ENCODE results near the gene SARS1.
"Not testable (repeated sequence)": the region's sequence is repeated elsewhere in the genome, so short reads cannot be mapped to it uniquely, and the experiment has no call there.

SARS1 gene
- long read RNA-seq, donor 1, transcript SARS-201 (11 exons, 1,852 nt): major isoform, 58 of 70 reads
- long read RNA-seq, donor 1, partial matches to known transcripts: 7 of 70 reads
- long read RNA-seq, donor 1, other reads (novel, unspliced or antisense): 0 of 70 reads
- long read RNA-seq, donor 2, transcript SARS-201 (11 exons, 1,852 nt): major isoform, 21 of 21 reads
- long read RNA-seq, donor 2, partial matches to known transcripts: 0 of 21 reads
- long read RNA-seq, donor 2, other reads (novel, unspliced or antisense): 0 of 21 reads
- long read RNA-seq, donor 3, transcript SARS-201 (11 exons, 1,852 nt): major isoform, 13 of 16 reads
- long read RNA-seq, donor 3, partial matches to known transcripts: 0 of 16 reads
- long read RNA-seq, donor 3, other reads (novel, unspliced or antisense): 0 of 16 reads
- long read RNA-seq, donor 4, transcript SARS-201 (11 exons, 1,852 nt): major isoform, 18 of 34 reads
- long read RNA-seq, donor 4, partial matches to known transcripts: 13 of 34 reads
- long read RNA-seq, donor 4, other reads (novel, unspliced or antisense): 0 of 34 reads
- long read RNA-seq, donor 5, transcript SARS-201 (11 exons, 1,852 nt): major isoform, 37 of 46 reads
- long read RNA-seq, donor 5, partial matches to known transcripts: 5 of 46 reads
- long read RNA-seq, donor 5, other reads (novel, unspliced or antisense): 0 of 46 reads
- long read RNA-seq, donor 6, transcript SARS-201 (11 exons, 1,852 nt): major isoform, 32 of 35 reads
- long read RNA-seq, donor 6, partial matches to known transcripts: 0 of 35 reads
- long read RNA-seq, donor 6, other reads (novel, unspliced or antisense): 0 of 35 reads
- long read RNA-seq, donor 7, transcript SARS-201 (11 exons, 1,852 nt): major isoform, 40 of 54 reads
- long read RNA-seq, donor 7, partial matches to known transcripts: 13 of 54 reads
- long read RNA-seq, donor 7, other reads (novel, unspliced or antisense): 0 of 54 reads
- long read RNA-seq, donor 8, transcript SARS-201 (11 exons, 1,852 nt): major isoform, 32 of 36 reads
- long read RNA-seq, donor 8, partial matches to known transcripts: 0 of 36 reads
- long read RNA-seq, donor 8, other reads (novel, unspliced or antisense): 0 of 36 reads

DNA sequence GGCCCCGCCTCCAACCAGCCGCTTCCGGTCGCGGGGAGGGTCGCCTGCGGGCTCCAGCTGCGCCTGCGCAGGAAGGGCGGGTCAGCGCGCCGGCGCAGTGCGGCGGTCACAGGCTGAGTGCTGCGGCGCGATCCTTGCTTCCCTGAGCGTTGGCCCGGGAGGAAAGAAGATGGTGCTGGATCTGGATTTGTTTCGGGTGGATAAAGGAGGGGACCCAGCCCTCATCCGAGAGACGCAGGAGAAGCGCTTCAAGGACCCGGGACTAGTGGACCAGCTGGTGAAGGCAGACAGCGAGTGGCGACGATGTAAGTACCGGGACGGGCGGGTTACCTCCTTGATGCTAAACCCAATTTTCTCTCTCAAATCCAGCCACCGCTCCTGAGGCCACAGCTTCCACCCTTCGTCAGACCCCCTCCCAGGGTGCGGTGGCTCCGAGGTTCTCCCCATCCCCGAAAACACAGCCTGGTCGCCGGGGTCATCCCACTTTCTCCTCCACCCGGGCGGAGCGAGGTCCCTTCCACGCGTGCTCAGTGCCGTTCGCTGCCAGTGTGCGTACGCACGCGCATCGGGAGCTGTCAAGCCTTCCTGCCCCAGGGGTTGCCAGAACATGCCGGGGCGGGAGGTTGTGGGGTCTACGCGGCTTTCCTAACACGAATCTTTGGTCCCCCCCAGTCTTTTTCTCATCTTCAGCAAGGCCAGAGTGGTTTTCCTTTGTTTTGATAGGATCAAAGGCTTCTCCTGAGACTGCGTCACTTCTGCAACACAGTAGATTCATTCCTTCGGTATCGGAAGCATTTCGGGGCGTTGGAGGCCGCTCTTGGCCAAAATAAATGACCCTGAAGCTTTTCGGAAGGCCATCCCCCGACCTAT lies at the start of gene SARS1:
SARS1 (plus strand) TSS at position 95 of the 870 bp plus-strand sequence; CDS start at position 170, 75 bp downstream.
- peak; percentile 91 for DNase-seq

GRCh38 chr1:109164538-109164937 lies 49.2 kb upstream of the SARS1 start:
- no peak for DNase-seq

GRCh38 chr1:109167001-109167506 lies 46.7 kb upstream of the SARS1 start:
- no peak for DNase-seq

DNA sequence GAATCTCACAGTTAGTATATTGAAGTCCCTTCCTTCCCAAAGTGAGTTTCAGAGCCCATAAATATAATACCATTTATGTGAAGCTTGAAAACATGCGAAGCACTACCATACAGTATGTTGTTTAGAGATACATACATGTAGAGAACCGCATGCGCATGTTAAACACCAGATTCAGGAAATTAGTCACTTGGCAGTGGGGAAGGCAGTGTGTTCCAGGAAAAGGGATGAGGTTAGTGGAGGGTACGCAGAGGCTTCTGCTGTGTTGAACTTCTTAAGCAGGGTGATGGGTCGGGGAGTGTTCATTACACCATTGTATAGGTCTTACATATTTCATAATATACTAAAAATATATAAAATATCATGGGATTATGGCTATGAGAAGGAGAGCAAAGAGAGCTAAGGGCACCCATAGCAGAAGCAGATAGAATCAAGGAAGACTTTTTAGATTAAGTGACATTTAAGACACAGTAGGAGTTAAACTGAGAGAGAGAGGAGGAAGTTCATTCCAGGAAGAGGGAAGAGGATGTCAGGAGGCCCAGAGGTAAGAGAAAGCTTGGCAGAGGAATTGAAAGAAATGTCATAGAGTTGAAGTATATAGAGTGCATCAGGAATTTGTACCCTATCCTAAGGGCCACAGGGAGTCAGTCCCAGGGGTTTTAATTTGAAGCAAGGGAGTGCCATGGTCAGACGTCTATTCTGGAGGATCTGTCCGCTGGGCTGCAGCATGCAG lies 43.5 kb upstream of the SARS1 start:
- no peak for DNase-seq

- no peak for DNase-seq
These were observed 42.1 kb upstream of the SARS1 start for GRCh38 chr1:109171646-109172045.

GRCh38 chr1:109176349-109176748 lies 37.4 kb upstream of the SARS1 start:
- not testable (repeated sequence) for DNase-seq

GRCh38 chr1:109180715-109181084 lies 33.0 kb upstream of the SARS1 start:
- DNase-seq: not testable (repeated sequence)

- DNase-seq: peak; percentile 39
These were observed 32.5 kb upstream of the SARS1 start for GRCh38 chr1:109181085-109181806.

- no peak for DNase-seq
These were observed 31.9 kb upstream of the SARS1 start for GRCh38 chr1:109181807-109182163.

DNA sequence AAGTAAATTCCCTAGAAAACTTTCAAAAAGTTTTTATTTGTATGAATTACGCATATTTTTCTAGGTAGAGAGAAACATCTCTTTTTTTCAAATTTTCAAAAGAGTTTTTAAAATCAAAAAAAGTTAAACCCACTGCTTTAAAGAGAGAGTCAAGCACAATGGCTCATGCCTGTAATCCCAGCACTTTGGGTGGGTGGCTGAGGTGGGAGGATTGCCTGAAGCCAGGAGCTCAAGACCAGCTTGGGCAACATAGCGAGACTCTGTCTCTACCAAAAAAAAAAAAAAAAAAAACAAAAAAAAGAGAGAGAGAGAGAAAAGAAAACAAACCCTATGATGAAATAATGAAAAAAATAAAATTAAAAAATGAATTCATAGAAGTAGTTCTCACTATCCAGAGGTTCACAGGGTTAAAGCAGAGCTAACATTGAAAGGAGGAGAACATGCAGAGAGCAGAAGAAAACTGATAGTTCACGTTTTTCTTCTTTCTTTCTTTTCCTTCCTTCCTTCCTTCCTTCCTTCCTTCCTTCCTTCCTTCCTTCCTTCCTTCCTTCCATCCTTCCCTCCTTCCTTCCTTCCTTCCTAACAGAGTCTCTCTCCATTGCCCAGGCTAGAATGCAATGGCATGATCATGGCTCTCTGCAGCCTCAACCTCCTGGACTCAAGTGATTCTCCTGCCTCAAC lies 30.5 kb upstream of the SARS1 start:
- DNase-seq: no peak

DNA sequence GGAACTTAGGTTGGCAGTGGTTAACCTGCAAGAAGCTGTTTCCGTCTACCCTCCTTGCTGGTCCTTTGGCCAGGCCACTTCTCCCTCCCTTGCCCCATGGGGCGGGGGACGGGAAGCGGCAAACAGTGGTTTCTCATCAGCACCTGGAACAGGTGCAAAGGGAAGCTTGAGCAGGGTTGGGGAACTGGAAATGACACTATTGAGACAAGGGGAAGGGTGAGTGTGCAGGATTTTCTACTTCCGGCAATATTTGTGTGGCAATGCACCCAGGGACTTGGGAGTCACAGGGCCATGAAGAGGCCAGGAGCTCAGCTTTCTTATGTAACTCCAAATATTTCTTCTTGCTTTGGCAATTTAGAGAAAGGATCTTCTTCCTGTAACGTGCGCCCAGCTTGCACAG lies 29.0 kb upstream of the SARS1 start:
- DNase-seq: no peak

DNA sequence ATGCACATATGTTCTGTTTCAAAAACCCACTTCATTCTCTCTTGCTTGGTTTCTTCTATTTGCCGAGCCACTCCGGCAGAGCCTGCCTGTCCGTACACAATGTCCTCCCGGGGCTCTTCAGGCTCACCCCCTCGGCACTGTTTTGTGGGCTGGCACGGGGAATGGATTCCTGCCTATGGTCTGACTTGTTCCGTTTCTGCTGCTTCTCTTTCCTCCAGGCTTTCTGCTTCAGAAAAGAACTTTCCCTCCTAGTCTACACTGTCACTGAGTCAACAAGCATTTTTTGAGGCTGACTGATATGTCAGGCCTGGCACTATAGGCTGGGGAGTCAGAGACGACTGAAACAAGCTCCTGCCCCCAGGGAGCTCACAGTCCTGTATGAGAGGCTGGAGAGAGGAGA lies 28.4 kb upstream of the SARS1 start:
- no peak for DNase-seq

DNA sequence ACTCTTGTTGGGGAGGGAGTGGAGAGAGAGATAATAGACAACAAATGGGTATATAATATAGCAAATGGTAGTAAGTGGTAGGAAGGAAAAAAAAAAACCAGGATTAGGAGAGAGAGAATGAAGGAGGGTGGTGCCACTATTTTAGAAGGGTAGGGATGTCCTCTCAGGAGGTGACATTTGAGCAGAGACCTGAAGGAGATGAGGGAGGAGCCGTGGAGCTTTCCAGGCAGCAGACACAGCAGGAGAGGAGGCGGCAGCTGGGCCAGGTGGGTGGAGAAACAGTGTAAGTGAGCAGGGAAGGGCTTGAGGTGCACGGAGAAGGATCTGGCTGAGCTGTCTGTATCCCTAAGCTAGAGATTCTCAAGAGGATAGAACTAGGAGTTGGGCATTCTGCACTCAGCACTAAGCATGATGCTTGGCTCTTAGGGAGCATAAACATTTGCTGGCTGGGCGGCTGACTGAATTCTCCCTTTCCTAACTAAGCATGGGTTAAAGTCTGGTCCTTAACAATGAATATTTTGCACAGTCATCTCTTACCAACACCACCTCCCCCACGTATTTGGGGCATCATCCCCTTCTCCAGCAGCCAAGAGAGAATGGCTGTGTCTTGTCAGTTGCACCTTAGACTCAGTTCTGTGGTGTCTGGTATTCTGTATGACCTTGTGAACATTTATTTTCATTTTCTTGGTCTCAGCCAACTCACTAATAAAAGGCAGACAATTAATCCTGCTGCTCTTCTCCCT lies 27.6 kb upstream of the SARS1 start:
- DNase-seq: peak; percentile 13

DNA sequence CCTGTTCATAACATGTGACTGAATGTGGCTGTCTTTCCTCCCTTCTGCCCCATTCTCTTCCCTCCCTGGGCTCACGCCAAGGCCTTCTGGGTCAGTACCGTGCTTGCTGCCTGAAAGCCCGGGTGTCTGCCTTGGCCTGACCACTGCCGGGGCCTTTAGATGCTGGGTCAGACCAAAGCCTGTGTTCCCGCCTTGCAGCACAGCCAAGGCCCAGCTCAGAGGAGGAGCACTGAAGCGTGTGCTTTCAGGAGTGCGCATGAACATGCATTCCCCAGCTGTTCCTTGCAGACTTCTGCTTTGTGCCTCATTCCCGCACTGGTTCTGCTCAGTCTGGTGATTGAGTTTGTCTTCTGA lies 27.0 kb upstream of the SARS1 start:
- DNase-seq: peak; percentile 46

GRCh38 chr1:109187127-109187526 lies 26.6 kb upstream of the SARS1 start:
- DNase-seq: peak; percentile 15

- no peak for DNase-seq
These were observed 25.5 kb upstream of the SARS1 start for GRCh38 chr1:109188200-109188599.

- no peak for DNase-seq
These were observed 24.9 kb upstream of the SARS1 start for GRCh38 chr1:109188781-109189180.

- peak; percentile 20 for DNase-seq
These were observed 23.5 kb upstream of the SARS1 start for GRCh38 chr1:109190189-109190588.

DNA sequence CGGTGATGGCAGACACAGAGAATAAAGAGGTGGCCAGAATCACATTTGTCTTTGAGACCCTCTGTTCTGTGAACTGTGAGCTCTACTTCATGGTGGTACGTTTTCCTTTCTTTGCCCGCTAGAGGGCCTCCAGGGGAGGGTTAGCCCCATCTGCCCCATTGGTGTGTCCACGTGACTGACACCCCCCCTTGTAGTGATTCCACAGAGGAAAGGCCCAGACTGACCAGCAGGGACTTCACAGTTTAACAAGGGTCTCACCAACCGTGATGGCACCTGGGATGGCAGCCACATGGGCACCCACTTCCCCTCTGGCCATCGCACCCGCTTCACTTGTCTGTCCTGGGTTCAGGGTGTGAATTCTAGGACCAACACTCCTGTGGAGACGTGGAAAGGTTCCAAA lies 22.3 kb upstream of the SARS1 start:
- DNase-seq: no peak

Measured in right kidney (tissue), 9 donors.